OCI-LY1 (cell line): Measurements from ENCODE around the gene RHBDF2.

Experiments
- EZH2 ChIP-seq: fragments of 200-600 bp; sonication (generic), shearing (Covaris generic); IDR thresholded peaks from 2 replicates; pipeline ENCODE4 v1.8.0; 2017; ENCODE audit warnings: borderline replicate concordance, mixed run types, mild to moderate bottlenecking, antibody characterized with exemption, low read length, moderate library complexity, mixed read lengths
- TF ChIP-seq, protein P1 (sequence below): fragments of 200-600 bp; sonication (generic), shearing (Covaris generic); IDR thresholded peaks from 2 replicates; pipeline ENCODE4 v1.5.1; 2017; ENCODE audit warnings: mild to moderate bottlenecking, antibody characterized with exemption, low read length, moderate library complexity, mixed read lengths

- no peak for TF ChIP-seq EZH2
- TF ChIP-seq, protein P1, sequence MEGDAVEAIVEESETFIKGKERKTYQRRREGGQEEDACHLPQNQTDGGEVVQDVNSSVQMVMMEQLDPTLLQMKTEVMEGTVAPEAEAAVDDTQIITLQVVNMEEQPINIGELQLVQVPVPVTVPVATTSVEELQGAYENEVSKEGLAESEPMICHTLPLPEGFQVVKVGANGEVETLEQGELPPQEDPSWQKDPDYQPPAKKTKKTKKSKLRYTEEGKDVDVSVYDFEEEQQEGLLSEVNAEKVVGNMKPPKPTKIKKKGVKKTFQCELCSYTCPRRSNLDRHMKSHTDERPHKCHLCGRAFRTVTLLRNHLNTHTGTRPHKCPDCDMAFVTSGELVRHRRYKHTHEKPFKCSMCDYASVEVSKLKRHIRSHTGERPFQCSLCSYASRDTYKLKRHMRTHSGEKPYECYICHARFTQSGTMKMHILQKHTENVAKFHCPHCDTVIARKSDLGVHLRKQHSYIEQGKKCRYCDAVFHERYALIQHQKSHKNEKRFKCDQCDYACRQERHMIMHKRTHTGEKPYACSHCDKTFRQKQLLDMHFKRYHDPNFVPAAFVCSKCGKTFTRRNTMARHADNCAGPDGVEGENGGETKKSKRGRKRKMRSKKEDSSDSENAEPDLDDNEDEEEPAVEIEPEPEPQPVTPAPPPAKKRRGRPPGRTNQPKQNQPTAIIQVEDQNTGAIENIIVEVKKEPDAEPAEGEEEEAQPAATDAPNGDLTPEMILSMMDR: no peak
Measured at GRCh38 chr17:76535788-76536510, 34.7 kb upstream of the RHBDF2 start.
